DMS 273 (cell line): ENCODE data around the gene EPB42.

Experiments
- DNase-seq: peaks from one replicate; lab custom pipeline; 2025; ENCODE audit not compliant: unreplicated experiment; lab: John Stamatoyannopoulos, UW

The EPB42 gene

DNA sequence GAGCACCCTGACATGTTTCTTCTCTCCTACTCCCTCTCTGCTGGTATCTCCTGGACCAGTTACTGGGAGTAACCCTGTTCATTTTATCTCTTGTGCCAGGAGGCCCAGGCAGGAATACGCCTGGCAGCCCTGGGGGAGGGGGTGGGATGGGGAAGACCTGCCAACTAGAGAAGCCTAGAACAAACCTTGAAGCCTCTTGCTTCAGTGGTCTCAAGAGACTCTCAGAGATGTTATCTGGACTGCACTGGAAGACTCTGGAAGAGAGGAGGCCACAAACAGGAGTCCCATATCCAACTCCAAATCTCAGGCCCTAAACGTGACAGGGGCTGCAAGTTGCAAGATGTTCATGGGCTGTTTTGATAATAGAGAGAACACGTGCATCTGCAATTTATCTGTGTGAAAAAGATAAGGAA lies at the start of gene EPB42:
EPB42 (minus strand) TSS at position 28 of the 413 bp plus-strand sequence. CDS start 193 bp downstream, outside the sequence.
- no peak for DNase-seq

DNA sequence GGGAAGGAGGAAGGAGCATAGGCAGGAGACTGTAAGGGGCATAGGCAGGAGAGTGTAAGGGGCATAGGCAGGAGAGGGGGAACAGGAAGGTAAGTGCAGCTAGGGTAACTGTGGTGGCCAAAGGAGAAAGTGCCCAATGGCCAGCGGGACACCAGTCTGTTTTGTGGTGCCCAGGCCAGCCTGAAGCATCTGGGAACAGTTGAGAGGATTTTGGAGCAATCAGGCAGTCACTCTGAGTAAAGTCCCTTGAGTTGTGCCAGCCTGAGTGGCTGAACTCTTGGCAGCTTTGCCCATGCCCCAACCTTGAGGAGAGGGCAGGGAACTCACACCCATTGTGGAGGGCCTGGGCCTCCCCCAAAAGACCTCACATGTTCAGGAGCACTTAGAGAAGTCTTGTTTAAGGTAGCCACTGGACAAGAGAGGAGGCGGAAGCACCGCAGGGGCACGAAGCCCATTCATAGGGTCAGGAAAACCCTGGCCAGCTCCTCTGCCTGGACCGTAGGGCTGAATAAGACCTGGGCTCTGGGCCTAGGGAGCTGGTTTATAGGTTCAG lies 49.4 kb upstream of the EPB42 start:
- DNase-seq: no peak

DNA sequence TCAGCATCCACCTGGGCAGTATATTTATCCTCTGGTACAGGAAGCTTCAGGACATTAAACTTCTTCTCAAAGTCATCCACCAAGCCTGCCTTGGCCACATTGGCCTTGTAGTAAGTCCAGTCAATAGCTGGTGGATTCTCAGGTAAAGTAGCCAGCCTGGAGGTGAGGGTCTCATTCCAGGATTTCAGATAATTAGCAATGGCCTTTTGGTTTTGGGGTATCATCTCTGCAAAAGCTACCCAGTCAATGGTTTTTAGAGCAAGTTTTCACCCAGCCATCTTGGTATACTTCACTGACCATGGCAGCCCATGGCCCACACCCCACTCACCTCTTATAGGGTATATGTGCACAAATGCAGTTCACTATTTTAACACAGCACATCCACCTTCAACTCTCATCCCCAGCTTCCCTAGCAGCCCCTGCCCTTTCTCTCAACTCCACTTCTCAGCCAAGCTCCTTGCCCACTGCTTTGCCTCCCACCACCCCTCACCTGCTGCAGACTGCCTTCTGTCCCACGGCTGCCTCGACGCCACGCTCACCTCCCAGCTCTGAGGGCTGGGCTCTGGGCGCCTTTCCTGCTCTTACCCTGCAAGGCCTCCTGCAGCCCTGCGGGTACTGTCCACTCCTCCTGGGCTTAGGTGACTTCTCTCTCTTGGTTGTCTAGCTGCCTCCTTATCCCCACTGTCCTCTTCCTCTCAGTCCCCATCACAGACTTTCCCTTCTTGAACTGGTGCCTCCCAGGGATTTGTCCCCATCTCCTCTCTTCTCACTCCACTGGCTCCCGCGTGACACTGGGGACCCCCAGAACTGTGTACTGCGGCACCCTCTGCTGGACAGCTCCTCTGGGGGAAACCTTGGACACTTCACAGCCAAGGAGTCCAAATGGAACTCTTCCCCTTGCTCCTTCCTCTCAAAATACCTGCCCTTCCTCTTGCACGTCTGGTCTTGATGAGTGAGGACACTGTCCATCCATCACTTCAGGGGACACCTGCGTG lies 47.6 kb upstream of the EPB42 start:
- peak; percentile 10 for DNase-seq

DNA sequence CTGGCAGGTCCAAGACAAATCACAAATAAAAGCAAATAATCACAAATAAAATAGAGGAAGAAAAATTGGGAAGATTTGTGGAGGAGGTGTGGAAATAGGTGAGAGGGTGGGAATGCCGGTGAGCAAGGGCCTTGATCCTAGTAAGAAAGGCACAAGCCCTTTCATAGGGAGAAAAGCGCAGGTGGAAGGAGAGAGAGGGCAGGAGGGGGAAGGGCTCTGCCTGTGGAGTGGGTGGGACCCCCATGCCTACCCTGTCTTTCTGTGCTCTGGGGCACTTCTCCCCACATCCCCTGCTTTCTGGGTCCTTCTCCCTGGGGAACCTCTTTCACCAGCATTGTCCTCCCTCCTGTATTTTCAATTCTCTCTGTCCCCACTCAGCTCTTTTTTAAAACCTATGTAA lies 46.6 kb upstream of the EPB42 start:
- DNase-seq: no peak

DNA sequence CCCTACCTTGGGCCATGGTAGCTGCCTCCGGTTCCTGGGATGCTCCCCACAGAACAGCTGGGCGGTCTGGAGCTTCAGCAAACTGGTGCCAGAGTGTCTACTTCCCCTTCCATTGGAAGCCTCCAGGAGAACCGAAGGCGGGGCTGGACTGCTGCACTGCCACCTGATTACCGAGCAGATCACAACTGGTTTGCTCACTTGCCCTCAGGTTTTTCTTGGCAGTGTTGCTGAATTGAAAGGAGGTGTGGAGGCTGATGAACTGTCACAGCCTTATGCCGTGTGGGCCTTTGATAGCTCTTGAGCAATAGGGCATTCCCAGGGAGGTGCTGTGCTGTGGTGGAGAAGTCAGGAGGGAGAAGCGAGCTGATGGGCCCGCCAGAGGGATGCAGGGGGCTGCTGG lies 46.0 kb upstream of the EPB42 start, which contains the start of gene TGM5:
TGM5 (minus strand) TSS at position 95 of the 400 bp plus-strand sequence; CDS start at position 16, 79 bp downstream.
- peak; percentile 2 for DNase-seq

DNA sequence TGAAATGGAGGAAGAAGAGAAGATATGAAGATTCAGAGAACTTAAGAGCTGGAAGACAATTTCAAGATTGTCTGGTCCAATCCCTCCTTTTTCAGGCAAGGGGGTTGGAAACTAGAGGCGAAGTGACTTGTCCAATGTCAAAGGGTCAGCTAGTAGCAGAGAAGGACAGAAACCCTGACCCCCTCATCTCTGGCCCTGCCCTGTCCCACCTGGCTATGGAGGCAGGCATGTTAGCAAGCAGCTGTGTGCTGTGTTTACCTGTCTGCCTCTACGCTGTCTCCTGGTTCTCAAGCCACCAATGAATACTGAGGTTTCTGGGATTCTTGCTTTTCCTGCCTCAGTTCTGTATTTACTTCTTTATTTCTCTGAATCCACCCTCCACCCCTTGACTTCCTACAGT lies 45.6 kb upstream of the EPB42 start:
- DNase-seq: no peak

DNA sequence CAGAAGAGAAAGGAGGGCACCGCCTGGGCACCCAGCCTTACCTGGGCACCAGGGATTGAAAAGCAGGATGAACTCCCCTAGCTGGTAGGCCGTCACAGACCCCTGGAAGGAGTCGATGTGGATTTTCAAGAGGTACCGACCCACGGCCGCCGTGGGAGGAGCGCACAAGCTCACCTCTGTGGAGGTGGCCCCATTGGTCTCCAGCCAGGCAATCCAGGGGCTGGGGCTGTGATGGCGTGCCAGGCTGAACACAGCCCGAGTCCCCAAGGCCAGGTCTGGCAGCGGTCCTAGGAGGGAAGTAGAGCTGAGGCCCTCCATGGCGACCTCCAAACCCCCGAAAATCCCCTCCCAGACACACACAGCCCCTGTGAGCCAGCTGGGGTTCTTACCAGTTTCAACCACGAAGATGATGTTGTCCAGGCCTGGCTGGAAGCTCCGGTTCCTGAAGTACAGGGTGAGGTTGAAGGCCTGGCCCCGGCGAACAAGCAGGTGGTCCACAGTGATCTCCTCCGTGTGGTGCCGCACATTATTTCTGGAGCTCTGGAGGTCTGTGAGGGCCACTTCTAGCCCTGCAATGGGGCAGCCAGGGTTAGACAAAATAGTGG lies 39.3 kb upstream of the EPB42 start:
- no peak for DNase-seq

DNA sequence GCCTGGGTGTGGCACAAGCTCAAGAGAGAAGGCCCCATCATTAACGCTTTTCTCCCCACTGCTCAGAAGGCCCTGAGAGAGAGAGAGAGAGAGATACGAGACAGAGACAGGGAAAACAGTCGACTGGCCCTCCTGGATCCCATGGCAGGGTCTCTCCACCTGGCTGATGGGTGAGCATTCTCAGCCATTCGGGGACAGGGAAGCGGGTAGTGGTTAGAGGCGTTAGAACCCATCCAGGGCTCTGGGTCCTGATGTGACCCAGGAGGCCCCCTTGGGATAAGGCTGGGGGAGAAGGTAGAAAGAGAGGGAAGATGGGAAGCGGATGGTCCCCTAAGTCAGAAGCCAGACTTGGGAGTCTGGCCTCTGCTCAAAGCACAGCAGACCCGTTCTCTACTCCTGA lies 38.0 kb upstream of the EPB42 start:
- no peak for DNase-seq

DNA sequence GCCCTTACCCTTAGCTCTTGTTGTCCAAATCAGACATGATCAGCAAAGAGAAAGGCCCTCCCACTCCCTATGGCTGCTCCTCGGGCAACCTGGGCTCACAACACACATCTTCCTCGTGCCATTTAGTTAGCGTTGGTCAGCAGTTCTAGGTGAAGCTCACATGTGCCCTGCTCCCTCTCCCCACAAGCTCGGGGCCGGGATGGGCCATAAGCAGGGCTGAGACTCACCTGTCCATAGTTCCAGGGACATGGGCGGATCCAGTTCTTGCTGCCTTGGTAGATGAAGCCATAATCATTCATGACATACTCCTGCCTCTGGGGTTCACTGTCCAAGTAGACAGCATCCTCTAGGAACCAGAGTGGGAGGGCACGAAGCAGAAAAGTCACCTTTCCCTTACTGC lies 35.5 kb upstream of the EPB42 start:
- DNase-seq: no peak

DNA sequence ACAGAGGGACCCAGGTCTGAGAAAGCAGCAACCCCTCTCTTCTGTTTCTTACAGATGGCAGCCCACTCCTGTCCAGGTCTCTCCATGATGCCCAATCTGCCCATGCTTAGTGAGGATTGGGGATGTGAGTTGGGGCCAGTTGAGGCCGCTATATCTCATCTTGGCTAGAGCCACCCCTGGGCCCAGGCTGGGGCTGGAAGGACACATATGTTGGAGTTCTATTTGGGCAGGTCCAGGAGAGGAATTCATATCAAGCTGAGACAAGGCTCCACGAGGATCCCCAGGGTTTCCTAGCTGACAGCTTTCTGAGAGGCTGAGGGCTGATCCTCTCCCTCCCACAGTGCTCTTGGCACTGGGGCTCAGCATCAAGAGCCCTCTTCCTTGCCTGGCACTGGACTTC lies 34.6 kb upstream of the EPB42 start:
- no peak for DNase-seq

DNA sequence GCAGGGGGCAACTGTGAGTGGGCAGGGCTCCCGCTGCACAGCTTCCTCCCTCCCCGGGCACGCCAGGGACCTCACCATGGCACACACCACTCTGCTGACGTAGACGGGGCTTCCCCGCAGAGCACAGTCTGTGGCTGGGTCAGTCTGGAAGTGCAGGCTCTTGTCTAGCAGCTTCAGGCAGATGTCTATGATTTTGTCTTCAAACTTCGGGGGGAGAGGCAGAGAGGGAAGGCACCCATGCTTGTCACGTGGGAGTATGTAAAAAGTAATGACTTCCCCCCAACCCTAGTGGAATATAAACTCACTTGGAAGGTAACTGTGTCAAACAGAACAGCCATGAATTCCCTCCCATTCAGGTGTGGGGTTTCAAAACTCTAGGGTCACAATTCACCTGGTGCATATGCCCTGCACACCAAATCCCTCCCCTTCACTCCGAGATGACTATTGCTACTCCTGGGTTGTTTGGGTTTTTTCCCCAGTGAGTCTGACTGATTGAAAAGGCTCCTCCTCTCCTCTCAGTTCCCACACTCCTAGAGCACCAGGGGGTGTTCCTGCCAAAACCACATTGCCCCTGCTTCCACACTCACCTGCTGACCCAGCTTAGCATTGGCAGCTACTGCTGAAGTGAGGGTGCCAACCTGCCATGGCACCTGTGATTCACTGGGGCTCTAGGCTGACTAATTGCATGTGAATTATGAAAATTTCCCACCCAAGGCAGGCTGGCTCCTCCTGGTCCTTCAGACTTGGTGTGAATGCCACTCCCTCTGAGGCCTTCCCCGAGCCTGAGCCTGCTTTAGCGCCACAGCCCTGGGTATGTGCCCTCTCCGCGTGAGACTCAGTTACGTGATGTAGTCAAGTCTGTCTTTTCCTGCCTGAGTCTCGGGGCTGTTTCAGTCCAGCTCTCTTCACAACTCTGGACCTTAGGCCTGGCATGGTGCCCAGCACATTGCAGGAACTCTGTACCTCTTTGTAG lies 32.9 kb upstream of the EPB42 start:
- DNase-seq: no peak

DNA sequence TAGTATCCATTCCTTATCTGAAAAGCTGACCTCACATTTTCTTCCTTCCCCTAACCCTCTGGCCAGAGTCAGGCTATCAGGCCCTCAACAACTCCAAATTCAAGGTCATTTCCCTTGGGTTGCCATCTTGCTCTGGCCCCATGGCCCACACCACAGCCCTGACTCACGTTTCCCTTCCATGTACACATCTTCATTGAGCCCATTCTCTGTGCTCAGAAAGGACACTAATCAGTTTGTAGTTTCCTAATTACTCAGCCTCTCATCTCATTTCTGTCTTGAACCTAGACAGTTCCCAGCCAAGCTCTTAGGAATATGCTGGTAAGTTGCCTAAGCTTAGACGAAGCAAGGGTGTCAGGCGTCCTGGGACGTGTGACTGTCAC lies 31.0 kb upstream of the EPB42 start:
- DNase-seq: no peak

DNA sequence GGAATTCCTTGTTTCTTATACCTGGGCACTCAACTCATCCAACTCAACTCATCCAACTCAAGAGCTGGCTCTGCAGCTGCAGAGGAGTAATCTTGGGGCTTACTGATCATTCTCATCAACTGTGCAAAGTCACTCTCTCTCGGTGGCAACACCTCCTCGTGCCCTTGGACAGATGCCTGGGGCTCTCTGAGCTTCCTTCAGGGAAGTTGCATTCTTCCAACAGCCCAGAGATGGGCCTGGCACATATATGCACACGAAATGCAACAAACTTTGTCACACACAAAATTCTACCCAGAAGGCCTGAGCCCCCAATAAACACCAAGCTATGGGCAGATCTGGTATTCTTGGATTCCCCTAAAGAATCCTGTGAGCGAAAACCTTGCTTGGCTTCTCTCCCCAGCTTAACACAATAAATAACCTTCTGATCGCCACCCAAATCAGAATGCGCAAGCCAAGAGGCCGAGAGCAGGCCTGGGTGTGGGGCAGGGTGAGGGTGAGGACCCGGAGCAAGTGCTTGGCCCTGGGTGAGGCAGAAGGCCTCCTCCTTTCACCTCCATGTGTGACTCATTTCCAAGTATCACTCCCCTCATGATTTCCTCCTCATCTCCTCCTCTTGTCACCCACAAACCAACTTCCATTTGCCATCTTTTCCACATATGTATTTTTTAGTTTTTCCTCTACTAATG lies 30.5 kb upstream of the EPB42 start:
- no peak for DNase-seq

DNA sequence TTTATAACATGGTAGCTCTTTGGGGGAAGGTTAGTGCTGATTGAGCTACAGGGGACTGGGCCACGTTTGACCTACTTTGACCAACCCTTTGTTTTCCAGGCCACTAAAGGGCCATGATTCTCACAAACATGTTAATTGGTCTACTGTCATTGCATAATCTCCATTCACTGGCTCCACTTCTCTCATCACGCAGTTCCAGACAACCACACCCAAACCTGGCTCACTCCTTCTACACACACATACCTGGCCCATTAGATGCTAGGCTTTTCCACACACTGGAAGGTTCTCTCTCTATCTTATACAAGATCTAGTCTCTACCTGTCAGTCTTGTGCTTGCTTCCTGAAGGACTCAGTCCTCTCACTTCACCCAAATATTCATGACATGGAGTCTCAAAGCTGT lies 30.0 kb upstream of the EPB42 start:
- DNase-seq: no peak

DNA sequence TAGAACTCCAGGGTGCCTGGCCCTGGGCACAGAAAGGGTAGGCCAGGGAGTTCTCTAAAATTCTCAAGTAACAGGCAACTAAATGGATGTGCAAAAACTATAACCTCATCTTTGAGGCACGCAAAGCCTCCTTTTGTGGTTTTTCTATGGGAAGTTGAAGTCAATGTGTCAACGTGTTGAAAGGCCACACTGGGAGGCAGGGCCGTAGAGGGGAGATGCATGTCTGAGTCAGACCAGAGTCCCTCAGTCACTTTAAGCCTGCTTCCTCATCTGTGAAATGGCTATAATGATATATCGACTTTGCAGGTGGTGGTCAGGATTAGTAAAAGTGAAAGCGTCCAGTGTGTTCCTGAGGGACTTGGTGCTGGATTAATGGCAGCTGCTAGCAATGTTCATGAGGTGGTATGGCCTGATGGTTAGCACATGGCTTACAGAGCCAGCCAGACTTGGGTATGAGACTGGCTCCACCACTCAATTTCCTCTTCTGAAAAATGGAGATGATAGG lies 28.9 kb upstream of the EPB42 start:
- no peak for DNase-seq

DNA sequence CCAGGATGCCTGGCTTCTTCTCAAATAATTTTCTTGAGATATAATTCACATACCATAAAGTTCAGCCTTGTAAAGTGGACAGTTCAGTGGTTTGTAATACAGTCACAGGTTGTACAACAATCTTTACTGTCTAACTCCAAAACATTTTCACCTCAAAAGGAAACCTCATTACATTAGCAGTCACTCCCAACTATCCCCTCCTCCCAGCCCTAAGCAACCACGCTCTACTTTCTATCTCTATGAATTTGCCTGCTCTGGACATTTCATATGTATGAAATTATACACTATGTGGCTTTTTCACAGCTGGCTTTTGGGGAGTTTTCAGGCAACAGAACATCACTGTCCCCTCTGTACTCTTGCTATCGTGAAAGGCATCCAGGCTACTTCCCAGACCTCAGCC lies 28.4 kb upstream of the EPB42 start:
- no peak for DNase-seq

DNA sequence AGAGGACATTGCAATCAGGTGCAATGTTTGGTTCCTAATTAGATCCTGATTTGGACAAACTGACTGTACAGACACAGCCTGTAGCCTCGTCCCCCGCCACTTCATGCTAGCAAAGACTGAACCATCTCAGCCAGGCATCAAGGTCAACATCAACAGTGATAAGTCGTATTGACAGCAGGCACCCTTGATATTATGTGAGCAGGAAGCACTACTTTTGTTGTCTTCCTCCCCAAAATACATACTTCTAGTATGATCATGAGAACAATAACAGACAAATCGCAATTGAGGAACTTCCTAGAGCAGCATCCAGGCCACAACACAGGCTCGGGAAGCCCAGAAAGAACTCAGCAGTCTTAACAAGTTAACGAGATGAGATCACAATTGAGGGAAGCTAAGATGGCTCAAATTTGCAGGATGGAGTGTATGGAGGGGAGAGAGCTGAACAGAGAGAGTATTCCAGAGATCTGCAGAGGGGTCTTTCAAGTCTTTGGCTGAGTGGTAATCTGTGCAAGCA lies 25.5 kb upstream of the EPB42 start:
- no peak for DNase-seq

DNA sequence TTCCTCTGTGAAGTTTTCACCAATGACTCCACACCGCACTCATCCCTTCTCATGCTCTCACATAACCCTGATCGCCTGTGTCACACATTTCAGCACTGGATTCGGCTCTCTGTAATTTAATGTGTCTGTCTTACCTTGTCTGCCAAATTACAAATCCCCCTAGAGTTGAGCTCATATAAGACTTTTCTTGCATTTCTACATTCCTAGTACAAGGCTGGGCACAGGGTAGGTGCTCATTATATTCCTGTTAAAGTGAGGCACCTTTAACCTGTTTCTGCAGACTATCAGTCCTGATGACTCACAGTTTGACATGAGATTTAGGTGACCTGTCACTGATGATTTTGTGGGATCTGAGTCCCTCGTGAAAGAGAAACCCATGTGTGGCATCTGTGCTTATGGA lies 23.3 kb upstream of the EPB42 start:
- no peak for DNase-seq

DNA sequence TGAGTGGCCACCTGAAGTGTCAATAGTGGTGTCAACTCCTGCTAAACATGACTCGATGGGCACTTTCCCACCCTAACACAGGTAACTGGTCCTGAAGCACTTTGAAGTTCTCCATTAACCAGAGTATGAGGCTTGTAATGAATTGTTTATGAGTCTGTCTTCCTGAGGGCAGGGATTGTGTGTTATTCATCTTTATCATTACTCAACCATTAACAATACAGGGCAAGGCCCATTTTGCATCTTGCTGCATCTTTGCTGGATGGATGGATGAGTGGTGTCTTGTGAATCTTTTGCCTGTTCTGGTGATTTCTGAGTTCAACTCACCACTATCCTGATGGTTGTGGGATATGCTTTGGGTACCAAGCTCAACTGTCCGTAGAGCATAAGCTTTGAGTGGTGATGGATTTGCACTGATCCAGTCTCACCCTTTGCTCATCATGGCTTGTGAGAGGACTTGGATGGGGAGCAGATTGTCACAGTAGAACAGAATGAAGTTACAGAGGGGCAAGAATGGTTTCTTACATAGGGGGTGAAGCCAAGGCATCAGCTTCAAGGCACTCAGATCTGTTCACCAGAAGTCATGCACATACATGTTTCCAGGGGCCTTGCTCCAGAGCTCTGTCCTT lies 22.3 kb upstream of the EPB42 start:
- DNase-seq: no peak
